Dedifferentiated amniotic fluid mesenchymal stem cell (primary cell): Measurements from ENCODE around the gene PSMB4.
"Not testable (repeated sequence)": the region's sequence is repeated elsewhere in the genome, so short reads cannot be mapped to it uniquely, and the experiment has no call there.

Experiments used
- DNase-seq: peaks from one replicate; pipeline ENCODE4 v3.0.0-alpha.2; 2016; ENCODE audit errors: extremely low spot score

PSMB4 gene

GRCh38 chr1:151386002-151386401, 13.4 kb upstream of the PSMB4 start:
- DNase-seq = no peak

GRCh38 chr1:151390221-151391078, 8.9 kb upstream of the PSMB4 start:
- not testable (repeated sequence) for DNase-seq

- DNase-seq = no peak
Observed at GRCh38 chr1:151391079-151391563, 8.3 kb upstream of the PSMB4 start.

GRCh38 chr1:151393583-151393982, 5.8 kb upstream of the PSMB4 start:
- DNase-seq = no peak

GRCh38 chr1:151396265-151396664, 3.1 kb upstream of the PSMB4 start:
- DNase-seq = not testable (repeated sequence)

- DNase-seq = no peak
Observed at GRCh38 chr1:151401125-151401788, 1.9 kb downstream of the PSMB4 start.

- no peak for DNase-seq
Observed at GRCh38 chr1:151401860-151402259, 2.5 kb downstream of the PSMB4 start.

- no peak for DNase-seq
Observed at GRCh38 chr1:151402764-151403163, 3.4 kb downstream of the PSMB4 start.

GRCh38 chr1:151403612-151404011, 4.2 kb downstream of the PSMB4 start:
- DNase-seq = no peak

GRCh38 chr1:151405187-151405951, 6.0 kb downstream of the PSMB4 start:
- DNase-seq = no peak

GRCh38 chr1:151406176-151406575, 6.8 kb downstream of the PSMB4 start:
- DNase-seq = no peak

- DNase-seq = no peak
Observed at GRCh38 chr1:151407304-151407703, 7.9 kb downstream of the PSMB4 start.

- no peak for DNase-seq
Observed at GRCh38 chr1:151408891-151409290, 9.5 kb downstream of the PSMB4 start.

GRCh38 chr1:151411884-151412283, 12.5 kb downstream of the PSMB4 start:
- no peak for DNase-seq

- peak; percentile 54 for DNase-seq
Observed at GRCh38 chr1:151416231-151416630, 16.9 kb downstream of the PSMB4 start.

- DNase-seq = no peak
Observed at GRCh38 chr1:151418081-151418480, 18.7 kb downstream of the PSMB4 start.

- no peak for DNase-seq
Observed at GRCh38 chr1:151419819-151420218, 20.4 kb downstream of the PSMB4 start.

- DNase-seq = no peak
Observed at GRCh38 chr1:151425103-151425502, 25.7 kb downstream of the PSMB4 start.

GRCh38 chr1:151428068-151428467, 28.7 kb downstream of the PSMB4 start:
- DNase-seq = no peak

GRCh38 chr1:151433827-151434226, 34.5 kb downstream of the PSMB4 start:
- not testable (repeated sequence) for DNase-seq

GRCh38 chr1:151435174-151435573, 35.8 kb downstream of the PSMB4 start:
- no peak for DNase-seq

GRCh38 chr1:151436985-151437384, 37.6 kb downstream of the PSMB4 start:
- DNase-seq = no peak
